Left lung (tissue), 10 donors: ENCODE data around the gene NMNAT2. TPM values are rescaled to one million over a fixed set of nuclear protein-coding genes. Genes with fewer than 3 reads are reported as not detected.
A peak's percentile ranks its signal among the peaks of the same experiment; 100 is the strongest.
"Not testable (repeated sequence)": the region's sequence is repeated elsewhere in the genome, so short reads cannot be mapped to it uniquely, and the experiment has no call there.

ENCODE experiments used
- ATAC-seq: fragments of 200-7000 bp; cut with Tn5 transposase; one replicate; pipeline ENCODE4 v1.9.1; 2020; ENCODE audit warnings: moderate library complexity
- DNase-seq, 4 donors: peaks; one replicate each; pipeline ENCODE4 v3.0.0-alpha.2; 2013 to 2020
- H3K27ac ChIP-seq, 2 donors: fragments of 200-600 bp; sonication (generic) in 1 of 2; one replicate each; pipeline versions ENCODE4 v1.5.0 to v1.8.0; 2020 to 2021
- H3K27me3 ChIP-seq, 2 donors: fragments of 200-600 bp; sonication (generic) in 1 of 2; one replicate each; pipeline versions ENCODE4 v1.5.0 to v1.8.0; 2020 to 2021
- H3K36me3 ChIP-seq, 2 donors: fragments of 200-600 bp; sonication (generic) in 1 of 2; one replicate each; pipeline versions ENCODE4 v1.5.0 to v1.8.0; 2020 to 2021
- H3K4me1 ChIP-seq, 2 donors: fragments of 200-600 bp; one replicate each; pipeline ENCODE4 v1.8.0; 2021
- H3K4me3 ChIP-seq, 2 donors: fragments of 200-600 bp; sonication (generic) in 1 of 2; one replicate each; pipeline versions ENCODE4 v1.5.0 to v1.8.0; 2020 to 2021; ENCODE audit warnings: mild to moderate bottlenecking in 1 of 2
- H3K9me3 ChIP-seq, 2 donors: fragments of 200-600 bp; sonication (generic) in 1 of 2; one replicate each; pipeline versions ENCODE4 v1.5.0 to v1.8.0; 2020 to 2021
- CTCF ChIP-seq, 2 donors: fragments of 200-600 bp; sonication (generic) in 1 of 2; IDR thresholded peaks; one replicate each; pipeline versions ENCODE4 v1.5.0 to v1.8.0; 2021; ENCODE audit warnings: antibody characterized with exemption in 2 of 2
- intact Hi-C, 2 donors: fragments of 100-400 bp; cut with DNase I; formaldehyde crosslinking; loops; one replicate each; pipeline versions ENCODE4 v1.11.2 to v1.14.2; 2022
- polyA plus RNA-seq, 6 donors: library from polyadenylated mRNA; unstranded; fragments of 120-200 nt; gene quantifications; one replicate each; pipeline ENCODE4 v1.2.1, GENCODE V29; 2013; ENCODE audit not compliant: insufficient read length in 6 of 6
- total RNA-seq, 2 donors: library from RNA; stranded (reverse); fragmentation: NEBNext Ultra II Directional; extraction: Animal tissue kit (Norgen Biotek cat#: 25700); gene quantifications; one replicate each; pipeline ENCODE4 v1.2.1, GENCODE V29; 2021
- donor health status: DM: no; HTN: yes; CAD: no.
- donor health status: DM: no; HTN: no; CAD: no.

NMNAT2 gene
- total and polyA plus RNA-seq, 8 donors = 1.1 to 2.9 (median 1.5) TPM

DNA sequence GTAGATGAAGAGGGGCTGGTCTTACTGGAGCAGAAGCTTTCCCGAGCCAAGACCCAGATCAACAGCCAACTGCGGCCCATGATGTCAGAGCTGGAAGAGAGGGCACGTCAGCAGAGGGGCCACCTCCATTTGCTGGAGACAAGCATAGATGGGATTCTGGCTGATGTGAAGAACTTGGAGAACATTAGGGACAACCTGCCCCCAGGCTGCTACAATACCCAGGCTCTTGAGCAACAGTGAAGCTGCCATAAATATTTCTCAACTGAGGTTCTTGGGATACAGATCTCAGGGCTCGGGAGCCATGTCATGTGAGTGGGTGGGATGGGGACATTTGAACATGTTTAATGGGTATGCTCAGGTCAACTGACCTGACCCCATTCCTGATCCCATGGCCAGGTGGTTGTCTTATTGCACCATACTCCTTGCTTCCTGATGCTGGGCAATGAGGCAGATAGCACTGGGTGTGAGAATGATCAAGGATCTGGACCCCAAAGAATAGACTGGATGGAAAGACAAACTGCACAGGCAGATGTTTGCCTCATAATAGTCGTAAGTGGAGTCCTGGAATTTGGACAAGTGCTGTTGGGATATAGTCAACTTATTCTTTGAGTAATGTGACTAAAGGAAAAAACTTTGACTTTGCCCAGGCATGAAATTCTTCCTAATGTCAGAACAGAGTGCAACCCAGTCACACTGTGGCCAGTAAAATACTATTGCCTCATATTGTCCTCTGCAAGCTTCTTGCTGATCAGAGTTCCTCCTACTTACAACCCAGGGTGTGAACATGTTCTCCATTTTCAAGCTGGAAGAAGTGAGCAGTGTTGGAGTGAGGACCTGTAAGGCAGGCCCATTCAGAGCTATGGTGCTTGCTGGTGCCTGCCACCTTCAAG, 174.8 kb downstream of the NMNAT2 start:
- H3K27me3 ChIP-seq = no peaks in the 10 kb centered on the region
- no peak for DNase-seq
- intact Hi-C loops = no loop called here
- H3K27ac ChIP-seq = peak overlapping the region in 1 of 2 donors; percentile 86
- no peak overlapping the region for H3K4me3 ChIP-seq
- H3K9me3 ChIP-seq = no peaks in the 10 kb centered on the region
- H3K36me3 ChIP-seq = no peaks in the 10 kb centered on the region
- peaks cover 2 to 54% of the 10 kb centered on the region in 2 donors for H3K4me1 ChIP-seq
- peak; percentile 70 for ATAC-seq
- TF ChIP-seq CTCF (IDR thresholded peaks at IDR 0.05) = no peak

DNA sequence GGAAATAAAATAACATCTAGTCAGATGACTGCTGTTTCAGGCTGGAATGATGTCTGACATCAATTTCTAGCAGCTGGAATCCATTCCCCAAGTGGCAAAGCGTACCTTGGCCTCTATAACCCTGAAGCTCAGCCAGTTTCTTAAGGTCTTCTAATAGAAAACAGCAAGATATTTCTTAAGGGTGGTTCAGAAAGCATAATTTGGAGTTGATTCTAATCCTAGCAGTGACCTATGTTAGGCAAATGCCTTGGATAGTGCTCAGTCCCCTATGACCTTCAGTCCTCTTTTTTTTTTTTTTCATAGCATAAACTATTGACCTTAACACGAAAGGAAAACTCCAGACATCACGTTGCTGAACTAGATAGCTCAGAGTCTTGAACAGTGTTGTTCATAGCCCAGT, 175.6 kb downstream of the NMNAT2 start:
- H3K4me1 ChIP-seq = peaks cover 2 to 59% of the 10 kb centered on the region in 2 donors
- no peaks in the 10 kb centered on the region for H3K27me3 ChIP-seq
- H3K27ac ChIP-seq = peak overlapping the region in 1 of 2 donors; percentile 86
- DNase-seq = no peak
- H3K9me3 ChIP-seq = no peaks in the 10 kb centered on the region
- no peaks in the 10 kb centered on the region for H3K36me3 ChIP-seq
- intact Hi-C loops = no loop called here
- no peak overlapping the region for H3K4me3 ChIP-seq
- no peak for TF ChIP-seq CTCF (IDR thresholded peaks at IDR 0.05)
- ATAC-seq = no peak

DNA sequence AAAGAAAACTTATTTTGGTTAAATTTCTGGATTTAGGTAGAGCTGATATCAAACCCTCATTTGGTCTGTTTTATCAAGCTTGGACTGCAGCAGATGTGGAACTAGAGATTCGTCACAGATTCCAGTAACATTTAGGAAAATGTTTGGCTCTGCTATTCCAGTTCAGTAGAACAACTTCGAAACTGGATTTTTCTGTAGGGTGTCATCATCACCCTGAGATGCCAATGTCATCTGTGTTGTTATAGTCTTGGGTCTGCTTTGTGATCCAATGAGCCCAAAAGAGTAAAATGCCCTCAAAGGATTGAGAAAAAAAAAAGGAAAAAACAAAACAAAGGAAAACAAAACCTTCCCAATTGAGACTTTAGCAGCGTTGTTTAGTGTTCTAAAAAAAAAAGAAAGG, 176.7 kb downstream of the NMNAT2 start:
- no peaks in the 10 kb centered on the region for H3K9me3 ChIP-seq
- H3K36me3 ChIP-seq = no peaks in the 10 kb centered on the region
- peaks cover 2 to 59% of the 10 kb centered on the region in 2 donors for H3K4me1 ChIP-seq
- no peak for ATAC-seq
- no peak for DNase-seq
- no peak overlapping the region for H3K4me3 ChIP-seq
- no peaks in the 10 kb centered on the region for H3K27me3 ChIP-seq
- no peak for TF ChIP-seq CTCF (IDR thresholded peaks at IDR 0.05)
- peak overlapping the region in 1 of 2 donors; percentile 86 for H3K27ac ChIP-seq
- intact Hi-C loops = no loop called here

DNA sequence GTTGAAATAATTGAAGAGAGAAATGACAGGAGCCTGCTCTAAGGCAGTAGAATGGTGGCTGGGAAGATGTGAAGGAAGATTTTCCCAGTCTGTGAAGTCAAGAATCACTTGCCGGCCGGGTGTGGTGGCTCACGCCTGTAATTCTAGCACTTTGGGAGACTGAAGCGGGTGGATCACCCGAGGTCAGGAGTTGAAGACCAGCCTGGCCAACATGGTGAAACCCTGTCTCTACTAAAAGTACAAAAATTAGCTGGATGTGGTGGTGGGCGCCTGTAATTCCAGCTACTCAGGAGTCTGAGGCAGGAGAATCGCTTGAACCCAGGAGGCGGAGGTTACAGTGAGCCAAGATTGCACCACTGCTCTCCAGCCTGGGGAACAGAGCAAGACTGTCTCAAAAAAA, 177.3 kb downstream of the NMNAT2 start:
- H3K27me3 ChIP-seq, DNase-seq, H3K9me3 ChIP-seq, ATAC-seq, H3K4me3 ChIP-seq, H3K36me3 ChIP-seq, intact Hi-C loops: not testable (repeated sequence)
- Histone ChIP-seq H3K4me1 (peaks cover 2 to 53% of the 10 kb centered on the region in 2 donors), H3K27ac (peak overlapping the region in 1 of 2 donors; percentile 1)

- H3K36me3 ChIP-seq = no peaks in the 10 kb centered on the region
- H3K27ac ChIP-seq = peak overlapping the region in 1 of 2 donors; percentile 1
- intact Hi-C loops = no loop called here
- DNase-seq (no peak), ATAC-seq (no peak)
- no peak for TF ChIP-seq CTCF (IDR thresholded peaks at IDR 0.05)
- no peak overlapping the region for H3K4me3 ChIP-seq
- H3K27me3 ChIP-seq = no peaks in the 10 kb centered on the region
- H3K4me1 ChIP-seq = peaks cover 2 to 52% of the 10 kb centered on the region in 2 donors
- H3K9me3 ChIP-seq = no peaks in the 10 kb centered on the region
Observed at GRCh38 chr1:183240526-183240825, 177.7 kb downstream of the NMNAT2 start.
